Uterus (tissue), 4 donors: ENCODE measurements around the gene TRIM8. TPM values are rescaled to one million over a fixed set of nuclear protein-coding genes. Genes with fewer than 3 reads are reported as not detected.
"Not testable (repeated sequence)": the region's sequence is repeated elsewhere in the genome, so short reads cannot be mapped to it uniquely, and the experiment has no call there.

ENCODE experiments used
- DNase-seq, 2 donors: peaks; one replicate each; pipeline ENCODE4 v3.0.0-alpha.2; 2019 to 2020
- H3K27ac ChIP-seq, 2 donors: fragments of 200-600 bp; sonication (generic); 1 replicate in 1 of 2; 2 replicates in 1 of 2; pipeline ENCODE4 v1.5.1; 2016 to 2018
- H3K27me3 ChIP-seq, 2 donors: fragments of 200-600 bp; sonication (generic); one replicate each; pipeline ENCODE4 v1.5.1; 2018 to 2019; ENCODE audit warnings: control low read depth in 1 of 2
- H3K36me3 ChIP-seq, 2 donors: fragments of 200-600 bp; sonication (generic); one replicate each; pipeline ENCODE4 v1.5.1; 2019; ENCODE audit warnings: control low read depth in 1 of 2
- H3K4me1 ChIP-seq, 2 donors: fragments of 200-600 bp; sonication (generic); one replicate each; pipeline ENCODE4 v1.5.1; 2018 to 2019; ENCODE audit warnings: control low read depth in 1 of 2
- H3K4me3 ChIP-seq, 2 donors: fragments of 200-600 bp; sonication (generic); 1 replicate in 1 of 2; 2 replicates in 1 of 2; pipeline ENCODE4 v1.5.1; 2018 to 2019; ENCODE audit warnings: mild to moderate bottlenecking in 1 of 2
- H3K9me3 ChIP-seq, 2 donors: fragments of 200-600 bp; sonication (generic); one replicate each; pipeline ENCODE4 v1.5.1; 2019; ENCODE audit warnings: control low read depth in 1 of 2
- CTCF ChIP-seq, 4 experiments: fragments of 200-600 bp in 2 of 4; fragments of 450-650 bp in 2 of 4; sonication (generic) in 2 of 4; IDR thresholded peaks; one replicate each; pipeline ENCODE4 v1.5.1; 2016 to 2019; ENCODE audit warnings: antibody characterized with exemption in 4 of 4, mild to moderate bottlenecking in 2 of 4, moderate library complexity in 1 of 4
- POLR2A ChIP-seq, 2 donors: fragments of 450-650 bp; IDR thresholded peaks; one replicate each; pipeline ENCODE4 v1.6.1; 2016; ENCODE audit warnings: antibody characterized with exemption in 2 of 2, mild to moderate bottlenecking in 1 of 2, moderate library complexity in 1 of 2
- intact Hi-C: fragments of 100-400 bp; cut with DNase I; formaldehyde crosslinking; loops from one replicate; pipeline ENCODE4 v1.15.1; 2023; ENCODE audit warnings: low total_unique reads
- total RNA-seq, 4 donors: library from RNA; depleted of rRNA in 3 of 4; stranded (reverse); fragments of >200 nt in 3 of 4; gene quantifications; one replicate each; pipeline versions ENCODE4 v1.1.0 to v1.2.4, GENCODE V29; 2014 to 2023
- donor health status: DM: yes; HTN: yes; CAD: no.

TRIM8 gene
- total RNA-seq, 4 donors from 2014 or later = 71.2 to 119 (median 102) TPM

GRCh38 chr10:102665904-102666509 lies 21.7 kb downstream of the TRIM8 start:
- intact Hi-C loops = no loop called here

GRCh38 chr10:102667411-102667810 lies 23.1 kb downstream of the TRIM8 start:
- DNase-seq, H3K4me1 ChIP-seq, H3K4me3 ChIP-seq, intact Hi-C loops, H3K9me3 ChIP-seq, H3K27me3 ChIP-seq, H3K36me3 ChIP-seq, H3K27ac ChIP-seq: not testable (repeated sequence)

More at GRCh38 chr10:102665904-102666509, 21.7 kb downstream of the TRIM8 start:
- Histone ChIP-seq H3K36me3 (no peaks in the 10 kb centered on the region), H3K4me3 (no peak overlapping the region), H3K27ac (no peak overlapping the region), H3K9me3 (no peaks in the 10 kb centered on the region), H3K27me3 (no peaks in the 10 kb centered on the region), H3K4me1 (peaks cover 0 to 8% of the 10 kb centered on the region in 2 donors)
- TF ChIP-seq CTCF (IDR thresholded peaks at IDR 0.05) (no peak), POLR2A (IDR thresholded peaks at IDR 0.05) (no peak)
- no peak for DNase-seq

DNA sequence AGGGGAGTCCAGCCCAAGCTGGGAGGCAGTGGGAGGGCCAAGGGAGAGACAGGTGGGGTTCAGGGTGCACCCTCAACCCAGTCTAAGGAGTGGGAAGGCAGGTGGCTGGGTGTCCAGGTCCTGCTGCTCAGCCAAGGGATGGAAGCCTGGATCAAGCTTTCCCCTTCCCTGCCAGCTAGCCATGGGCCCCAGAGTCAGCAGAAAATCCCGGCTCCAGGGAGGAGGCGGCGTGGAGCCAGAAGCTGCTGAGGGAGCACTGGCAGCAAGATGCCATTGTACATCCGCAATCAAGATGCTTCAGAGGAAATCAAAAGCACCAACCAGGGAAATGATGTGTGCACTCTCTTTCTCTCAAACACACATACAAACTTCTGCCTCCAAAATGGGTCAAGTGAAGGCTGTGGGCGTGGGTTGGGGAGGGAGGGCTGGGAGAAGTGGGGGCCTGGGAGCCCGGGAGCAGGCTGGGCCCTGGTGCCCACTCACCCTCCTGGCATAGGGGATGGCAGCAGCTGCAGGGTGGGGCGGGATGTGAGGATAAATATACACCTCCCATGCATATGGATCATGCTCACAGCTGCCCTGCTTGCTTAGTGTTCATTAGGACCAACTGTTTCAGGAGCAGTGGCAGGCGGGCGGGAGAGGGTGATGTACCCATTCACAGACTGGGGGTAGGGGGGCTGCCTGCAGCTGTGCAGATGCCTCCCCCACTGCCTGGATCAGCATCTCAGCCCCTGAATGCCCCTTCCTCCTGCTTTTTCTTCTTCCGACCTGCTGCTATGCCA lies 24.2 kb downstream of the TRIM8 start:
- Histone ChIP-seq H3K36me3 (no peaks in the 10 kb centered on the region), H3K4me3 (no peak overlapping the region), H3K27ac (no peak overlapping the region), H3K4me1 (no peaks in the 10 kb centered on the region), H3K27me3 (no peaks in the 10 kb centered on the region), H3K9me3 (no peaks in the 10 kb centered on the region)
- intact Hi-C loops = no loop called here
- no peak for DNase-seq
- TF ChIP-seq CTCF (IDR thresholded peaks at IDR 0.05) = no peak
- no peak for TF ChIP-seq POLR2A (IDR thresholded peaks at IDR 0.05)

- DNase-seq = no peak
- H3K27me3 ChIP-seq = no peaks in the 10 kb centered on the region
- no peak overlapping the region for H3K27ac ChIP-seq
- H3K36me3 ChIP-seq = no peaks in the 10 kb centered on the region
- no peaks in the 10 kb centered on the region for H3K9me3 ChIP-seq
- no peak for TF ChIP-seq POLR2A (IDR thresholded peaks at IDR 0.05)
- intact Hi-C loops = no loop called here
- peaks cover 2 to 3% of the 10 kb centered on the region in 2 donors for H3K4me1 ChIP-seq
- H3K4me3 ChIP-seq = no peak overlapping the region
These were observed 25.2 kb downstream of the TRIM8 start for GRCh38 chr10:102669206-102670064.

DNA sequence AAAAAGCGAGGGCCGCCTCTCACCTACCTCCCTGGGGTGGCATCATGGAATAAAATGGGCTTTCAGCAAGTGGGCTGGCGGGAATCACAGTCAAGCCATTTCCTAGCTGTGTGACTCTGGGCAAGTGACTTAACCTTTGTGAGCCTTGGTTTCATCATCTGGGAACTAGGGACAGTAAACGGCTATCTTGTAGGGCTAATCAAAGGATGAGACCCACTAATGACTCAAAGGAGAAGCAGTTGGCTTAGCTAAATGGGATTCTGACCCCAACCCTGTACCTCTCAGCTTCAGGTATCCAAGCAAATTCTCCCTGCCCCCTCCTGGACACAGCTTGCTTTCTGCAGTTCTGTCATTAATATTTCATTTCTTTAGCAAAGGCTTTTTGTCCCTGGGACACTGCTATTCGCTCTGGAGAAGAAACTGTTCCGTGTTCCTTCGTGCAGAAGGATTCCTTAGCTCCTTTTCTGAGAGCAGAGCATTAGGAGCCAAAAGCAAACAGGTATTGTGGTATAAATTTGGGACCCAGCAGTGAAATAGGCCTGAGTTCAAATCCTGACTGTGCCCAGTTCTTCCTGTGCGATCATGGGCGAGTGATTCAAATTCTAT lies 25.9 kb downstream of the TRIM8 start:
- DNase-seq = no peak
- Histone ChIP-seq H3K36me3 (no peaks in the 10 kb centered on the region), H3K27ac (no peak overlapping the region), H3K27me3 (no peaks in the 10 kb centered on the region), H3K4me3 (no peak overlapping the region), H3K4me1 (peaks cover 10 to 11% of the 10 kb centered on the region in 2 donors), H3K9me3 (no peaks in the 10 kb centered on the region)
- intact Hi-C loops = no loop called here
- TF ChIP-seq POLR2A (IDR thresholded peaks at IDR 0.05) (no peak), CTCF (IDR thresholded peaks at IDR 0.05) (no peak)
